Tongue (tissue), 2 donors: Measurements from ENCODE around the gene RMND5A. TPM values are rescaled to one million over a fixed set of nuclear protein-coding genes. Genes with fewer than 3 reads are reported as not detected.
A peak's percentile ranks its signal among the peaks of the same experiment; 100 is the strongest.
"Not testable (repeated sequence)": the region's sequence is repeated elsewhere in the genome, so short reads cannot be mapped to it uniquely, and the experiment has no call there.

Experiments used
- DNase-seq: peaks from one replicate; pipeline ENCODE4 v3.0.0-alpha.2; 2015
- total RNA-seq: library from RNA; depleted of rRNA; stranded (reverse); fragments of >200 nt; gene quantifications from one replicate; pipeline ENCODE4 v1.2.3, GENCODE V29; 2014

Gene RMND5A
- 76.5 TPM for total RNA-seq

- peak; percentile 93 for DNase-seq
These were observed at the start of gene RMND5A for GRCh38 chr2:86719637-86720539. RMND5A (plus strand) TSS chr2:86720291; CDS start chr2:86720668, 377 bp downstream.

- DNase-seq: no peak
These were observed 48.6 kb upstream of the RMND5A start for GRCh38 chr2:86671337-86671981.

- DNase-seq: no peak
These were observed 48.0 kb upstream of the RMND5A start for GRCh38 chr2:86672027-86672545.

GRCh38 chr2:86673011-86673410, 47.1 kb upstream of the RMND5A start:
- DNase-seq: no peak

GRCh38 chr2:86673986-86674670, 46.0 kb upstream of the RMND5A start:
- no peak for DNase-seq

- no peak for DNase-seq
These were observed 45.0 kb upstream of the RMND5A start for GRCh38 chr2:86675104-86675503.

GRCh38 chr2:86675511-86676015, 44.5 kb upstream of the RMND5A start:
- no peak for DNase-seq

GRCh38 chr2:86677816-86678215, 42.3 kb upstream of the RMND5A start:
- DNase-seq: no peak

- DNase-seq: no peak
These were observed 41.1 kb upstream of the RMND5A start for GRCh38 chr2:86679036-86679435.

GRCh38 chr2:86685351-86685750, 34.7 kb upstream of the RMND5A start:
- no peak for DNase-seq

- no peak for DNase-seq
These were observed 33.6 kb upstream of the RMND5A start for GRCh38 chr2:86686460-86686859.

- DNase-seq: no peak
These were observed 33.2 kb upstream of the RMND5A start for GRCh38 chr2:86686905-86687304.

GRCh38 chr2:86695053-86695691, 24.9 kb upstream of the RMND5A start:
- no peak for DNase-seq

GRCh38 chr2:86697551-86698104, 22.5 kb upstream of the RMND5A start:
- no peak for DNase-seq

- DNase-seq: no peak
These were observed 19.4 kb upstream of the RMND5A start for GRCh38 chr2:86700690-86701089.

GRCh38 chr2:86703704-86704361, 16.3 kb upstream of the RMND5A start:
- DNase-seq: peak; percentile 43

- DNase-seq: peak; percentile 12
These were observed 15.6 kb upstream of the RMND5A start for GRCh38 chr2:86704459-86704971.

- no peak for DNase-seq
These were observed 13.9 kb upstream of the RMND5A start for GRCh38 chr2:86706220-86706619.

- no peak for DNase-seq
These were observed 13.2 kb upstream of the RMND5A start for GRCh38 chr2:86706935-86707334.

- DNase-seq: not testable (repeated sequence)
These were observed 12.0 kb upstream of the RMND5A start for GRCh38 chr2:86708126-86708525.
